HepG2 (cell line): ENCODE data around the gene XRCC1. TPM values are rescaled to one million over a fixed set of nuclear protein-coding genes. Genes with fewer than 3 reads are reported as not detected.

Experiments used
- CEBPB ChIP-seq: IDR thresholded peaks from 2 replicates; pipeline ENCODE4 v1.6.1; 2011; ENCODE audit warnings: low read depth, low read length, improper control_type of control experiment, borderline replicate concordance
- ETV5 ChIP-seq: IDR thresholded peaks from 2 replicates; pipeline ENCODE4 v1.6.1; 2018; ENCODE audit warnings: missing biosample characterization, missing genetic modification reagents, inconsistent platforms, borderline replicate concordance
- FOXA3 ChIP-seq: IDR thresholded peaks from 2 replicates; pipeline ENCODE4 v1.6.1; 2016; ENCODE audit warnings: missing genetic modification reagents, missing compliant biosample characterization
- KDM4B ChIP-seq: sonication (generic); formaldehyde crosslinking; IDR thresholded peaks from 2 replicates; pipeline ENCODE4 v1.4.0; 2020; ENCODE audit warnings: missing genetic modification reagents
- RELA ChIP-seq: sonication (generic); formaldehyde crosslinking; IDR thresholded peaks from 2 replicates; pipeline ENCODE4 v1.4.0; 2020; ENCODE audit warnings: missing genetic modification reagents
- SOX13 ChIP-seq, 3 experiments: fragments of 450-650 bp in 1 of 3; sonication (generic) in 1 of 3; formaldehyde crosslinking in 1 of 3; IDR thresholded peaks in 2 of 3; conservative IDR thresholded peaks in 1 of 3; 2 replicates each; pipeline versions ENCODE4 v1.5.0 to v1.6.1; 2016 to 2020; ENCODE audit warnings: antibody characterized with exemption in 1 of 3, mild to moderate bottlenecking in 1 of 3, missing compliant biosample characterization in 1 of 3, missing genetic modification reagents in 1 of 3, moderate library complexity in 1 of 3
- ZFX ChIP-seq: sonication (generic); formaldehyde crosslinking; IDR thresholded peaks from 2 replicates; pipeline ENCODE4 v1.4.0; 2020; ENCODE audit warnings: mild to moderate bottlenecking, low read depth, missing genetic modification reagents, moderate library complexity
- ZFY ChIP-seq: sonication (generic); formaldehyde crosslinking; IDR thresholded peaks from 2 replicates; pipeline ENCODE4 v1.4.0; 2020; ENCODE audit warnings: missing genetic modification reagents
- ZMAT3 ChIP-seq: sonication (generic); formaldehyde crosslinking; conservative IDR thresholded peaks from 2 replicates; pipeline ENCODE4 v1.7.0; 2021; ENCODE audit warnings: missing genetic modification reagents
- ZNF234 ChIP-seq: sonication (generic); formaldehyde crosslinking; conservative IDR thresholded peaks from 2 replicates; pipeline ENCODE4 v1.5.1; 2020; ENCODE audit warnings: mild to moderate bottlenecking, missing genetic modification reagents
- ZNF44 ChIP-seq: sonication (generic); formaldehyde crosslinking; IDR thresholded peaks from 2 replicates; pipeline ENCODE4 v1.5.1; 2020; ENCODE audit warnings: mild to moderate bottlenecking, missing genetic modification reagents
- ZNF629 ChIP-seq: sonication (generic); formaldehyde crosslinking; conservative IDR thresholded peaks from 2 replicates; pipeline ENCODE4 v1.5.0; 2020; ENCODE audit warnings: missing genetic modification reagents
- ZNF652 ChIP-seq: IDR thresholded peaks from 2 replicates; pipeline ENCODE4 v1.6.1; 2016; ENCODE audit warnings: low read depth, borderline replicate concordance
- polyA plus RNA-seq, 8 experiments: library from polyadenylated mRNA; depleted of rRNA in 3 of 8; stranded (reverse) in 7 of 8; unstranded in 1 of 8; fragments of >200 nt; fragmentation: Illumina TruSeq in 4 of 8; extraction: Trizol in 4 of 8; gene quantifications; 2 replicates each; pipeline versions ENCODE4 v1.2.1 to v1.2.3, GENCODE V29; 2011 to 2016; ENCODE audit warnings: low read depth in 4 of 8, missing spikeins in 1 of 8, mixed read lengths in 1 of 8; ENCODE audit not compliant: insufficient read depth in 1 of 8
- total RNA-seq, 5 experiments: library from RNA; depleted of rRNA; stranded (reverse); fragments of >200 nt; fragmentation: Illumina TruSeq; extraction: Trizol; gene quantifications; 2 replicates each; pipeline ENCODE4 v1.2.3, GENCODE V29; 2016; ENCODE audit warnings: low read depth in 1 of 5
- TF ChIP-seq, protein P1 (sequence below): sonication (generic); formaldehyde crosslinking; IDR thresholded peaks from 2 replicates; pipeline ENCODE4 v1.9.0; 2021; ENCODE audit warnings: missing genetic modification reagents, mild to moderate bottlenecking, borderline replicate concordance
- TF ChIP-seq, protein P2 (sequence below): sonication (generic); formaldehyde crosslinking; IDR thresholded peaks from 2 replicates; pipeline ENCODE4 v1.4.0; 2020; ENCODE audit warnings: missing genetic modification reagents, mild to moderate bottlenecking, borderline replicate concordance
- TF ChIP-seq, protein P3 (sequence below): sonication (generic); formaldehyde crosslinking; conservative IDR thresholded peaks from 2 replicates; pipeline ENCODE4 v1.4.0; 2020; ENCODE audit warnings: missing genetic modification reagents
- TF ChIP-seq, protein P4 (sequence below): sonication (generic); formaldehyde crosslinking; IDR thresholded peaks from 2 replicates; pipeline ENCODE4 v1.9.0; 2022; ENCODE audit warnings: low read depth, missing genetic modification reagents

Gene XRCC1
- total and polyA plus RNA-seq, 2 of the 13 experiments (the other 11 are each of a cell fraction or from before 2014, with no cell fraction given), result 24.7 to 26.3 TPM

DNA sequence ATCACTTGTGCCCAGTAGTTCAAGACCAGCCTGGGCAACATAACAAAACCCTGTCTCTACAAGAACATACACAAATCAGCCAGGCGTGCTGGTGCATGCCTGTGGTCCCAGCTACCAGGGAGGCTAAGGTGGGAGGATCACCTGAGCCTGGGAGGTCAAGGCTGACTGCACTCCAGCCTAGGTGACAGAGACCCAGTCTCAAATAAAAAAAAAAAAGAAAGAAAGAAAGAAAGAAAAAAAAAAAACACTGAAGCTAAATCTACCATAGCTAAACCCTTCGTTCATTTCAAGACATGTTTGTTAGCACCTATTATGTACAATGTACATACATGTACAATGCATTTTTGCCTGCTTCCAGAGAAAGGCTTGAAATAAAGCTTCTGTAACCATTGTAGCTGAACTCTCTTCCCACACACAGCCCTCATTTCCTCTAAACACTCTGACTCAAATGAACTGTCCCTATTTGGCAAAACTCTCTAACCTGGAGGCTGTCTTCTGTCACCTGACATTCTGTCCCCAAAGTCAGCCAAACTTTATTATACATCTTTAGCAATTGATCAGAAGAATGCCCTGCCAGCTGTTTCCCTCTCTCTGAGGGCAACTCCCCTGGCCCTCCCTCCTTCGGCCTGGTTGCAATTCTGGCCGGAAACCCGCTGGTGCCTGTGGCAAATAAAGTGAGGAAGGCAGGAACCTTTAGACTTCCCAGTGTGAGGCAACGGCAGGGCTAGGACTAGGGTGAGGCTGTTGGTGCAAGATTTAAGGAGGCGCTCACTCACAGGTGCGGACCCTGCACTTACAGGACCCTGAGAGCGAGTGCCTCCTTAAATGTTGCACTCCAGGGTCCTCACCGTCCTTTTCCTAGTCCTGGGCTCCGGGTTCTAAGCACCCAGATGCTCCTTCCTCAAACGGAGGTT is 50.1 kb downstream of the XRCC1 start (continued):
- TF ChIP-seq, protein P1, sequence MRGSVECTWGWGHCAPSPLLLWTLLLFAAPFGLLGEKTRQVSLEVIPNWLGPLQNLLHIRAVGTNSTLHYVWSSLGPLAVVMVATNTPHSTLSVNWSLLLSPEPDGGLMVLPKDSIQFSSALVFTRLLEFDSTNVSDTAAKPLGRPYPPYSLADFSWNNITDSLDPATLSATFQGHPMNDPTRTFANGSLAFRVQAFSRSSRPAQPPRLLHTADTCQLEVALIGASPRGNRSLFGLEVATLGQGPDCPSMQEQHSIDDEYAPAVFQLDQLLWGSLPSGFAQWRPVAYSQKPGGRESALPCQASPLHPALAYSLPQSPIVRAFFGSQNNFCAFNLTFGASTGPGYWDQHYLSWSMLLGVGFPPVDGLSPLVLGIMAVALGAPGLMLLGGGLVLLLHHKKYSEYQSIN, result no peak
- TF ChIP-seq ZNF629 (CRISPR knock-in tag), result peak; percentile 38; the same call in 1 of the 2 replicates
- TF ChIP-seq ZMAT3, result no peak
- peak; percentile 49 for TF ChIP-seq ZFX (CRISPR knock-in tag)
- peak; percentile 90 for TF ChIP-seq ETV5
- TF ChIP-seq, protein P2, sequence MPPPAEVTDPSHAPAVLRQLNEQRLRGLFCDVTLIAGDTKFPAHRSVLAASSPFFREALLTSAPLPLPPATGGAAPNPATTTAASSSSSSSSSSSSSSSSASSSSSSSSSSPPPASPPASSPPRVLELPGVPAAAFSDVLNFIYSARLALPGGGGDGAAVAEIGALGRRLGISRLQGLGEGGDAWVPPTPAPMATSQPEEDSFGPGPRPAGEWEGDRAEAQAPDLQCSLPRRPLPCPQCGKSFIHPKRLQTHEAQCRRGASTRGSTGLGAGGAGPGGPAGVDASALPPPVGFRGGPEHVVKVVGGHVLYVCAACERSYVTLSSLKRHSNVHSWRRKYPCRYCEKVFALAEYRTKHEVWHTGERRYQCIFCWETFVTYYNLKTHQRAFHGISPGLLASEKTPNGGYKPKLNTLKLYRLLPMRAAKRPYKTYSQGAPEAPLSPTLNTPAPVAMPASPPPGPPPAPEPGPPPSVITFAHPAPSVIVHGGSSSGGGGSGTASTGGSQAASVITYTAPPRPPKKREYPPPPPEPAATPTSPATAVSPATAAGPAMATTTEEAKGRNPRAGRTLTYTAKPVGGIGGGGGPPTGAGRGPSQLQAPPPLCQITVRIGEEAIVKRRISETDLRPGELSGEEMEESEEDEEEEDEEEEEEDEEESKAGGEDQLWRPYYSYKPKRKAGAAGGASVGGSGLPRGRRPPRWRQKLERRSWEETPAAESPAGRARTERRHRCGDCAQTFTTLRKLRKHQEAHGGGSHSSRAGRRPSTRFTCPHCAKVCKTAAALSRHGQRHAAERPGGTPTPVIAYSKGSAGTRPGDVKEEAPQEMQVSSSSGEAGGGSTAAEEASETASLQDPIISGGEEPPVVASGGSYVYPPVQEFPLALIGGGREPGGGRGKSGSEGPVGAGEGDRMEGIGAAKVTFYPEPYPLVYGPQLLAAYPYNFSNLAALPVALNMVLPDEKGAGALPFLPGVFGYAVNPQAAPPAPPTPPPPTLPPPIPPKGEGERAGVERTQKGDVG, result no peak
- TF ChIP-seq SOX13 (IDR thresholded peaks at IDR 0.05), result no peak
- peak in 1 of 2 experiments; percentile 49; a peak in 2 of 4 replicates for TF ChIP-seq SOX13 (CRISPR knock-in tag; conservative IDR thresholded peaks at IDR 0.05 in 1 of 2, IDR thresholded peaks at IDR 0.05 in 1 of 2)
- peak; percentile 51 for TF ChIP-seq ZFY
- TF ChIP-seq FOXA3, result peak; percentile 38
- TF ChIP-seq RELA, result no peak
- TF ChIP-seq ZNF234, result no peak
- TF ChIP-seq, protein P3, sequence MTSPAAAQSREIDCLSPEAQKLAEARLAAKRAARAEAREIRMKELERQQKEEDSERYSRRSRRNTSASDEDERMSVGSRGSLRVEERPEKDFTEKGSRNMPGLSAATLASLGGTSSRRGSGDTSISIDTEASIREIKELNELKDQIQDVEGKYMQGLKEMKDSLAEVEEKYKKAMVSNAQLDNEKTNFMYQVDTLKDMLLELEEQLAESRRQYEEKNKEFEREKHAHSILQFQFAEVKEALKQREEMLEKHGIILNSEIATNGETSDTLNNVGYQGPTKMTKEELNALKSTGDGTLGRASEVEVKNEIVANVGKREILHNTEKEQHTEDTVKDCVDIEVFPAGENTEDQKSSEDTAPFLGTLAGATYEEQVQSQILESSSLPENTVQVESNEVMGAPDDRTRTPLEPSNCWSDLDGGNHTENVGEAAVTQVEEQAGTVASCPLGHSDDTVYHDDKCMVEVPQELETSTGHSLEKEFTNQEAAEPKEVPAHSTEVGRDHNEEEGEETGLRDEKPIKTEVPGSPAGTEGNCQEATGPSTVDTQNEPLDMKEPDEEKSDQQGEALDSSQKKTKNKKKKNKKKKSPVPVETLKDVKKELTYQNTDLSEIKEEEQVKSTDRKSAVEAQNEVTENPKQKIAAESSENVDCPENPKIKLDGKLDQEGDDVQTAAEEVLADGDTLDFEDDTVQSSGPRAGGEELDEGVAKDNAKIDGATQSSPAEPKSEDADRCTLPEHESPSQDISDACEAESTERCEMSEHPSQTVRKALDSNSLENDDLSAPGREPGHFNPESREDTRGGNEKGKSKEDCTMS (CRISPR knock-in tag), result no peak
- no peak for TF ChIP-seq ZNF44 (CRISPR knock-in tag)
- TF ChIP-seq KDM4B (CRISPR knock-in tag), result peak; percentile 22; the same call in 1 of the 2 replicates
- peak; percentile 93 for TF ChIP-seq CEBPB
- no peak for TF ChIP-seq ZNF652
- TF ChIP-seq, protein P4, sequence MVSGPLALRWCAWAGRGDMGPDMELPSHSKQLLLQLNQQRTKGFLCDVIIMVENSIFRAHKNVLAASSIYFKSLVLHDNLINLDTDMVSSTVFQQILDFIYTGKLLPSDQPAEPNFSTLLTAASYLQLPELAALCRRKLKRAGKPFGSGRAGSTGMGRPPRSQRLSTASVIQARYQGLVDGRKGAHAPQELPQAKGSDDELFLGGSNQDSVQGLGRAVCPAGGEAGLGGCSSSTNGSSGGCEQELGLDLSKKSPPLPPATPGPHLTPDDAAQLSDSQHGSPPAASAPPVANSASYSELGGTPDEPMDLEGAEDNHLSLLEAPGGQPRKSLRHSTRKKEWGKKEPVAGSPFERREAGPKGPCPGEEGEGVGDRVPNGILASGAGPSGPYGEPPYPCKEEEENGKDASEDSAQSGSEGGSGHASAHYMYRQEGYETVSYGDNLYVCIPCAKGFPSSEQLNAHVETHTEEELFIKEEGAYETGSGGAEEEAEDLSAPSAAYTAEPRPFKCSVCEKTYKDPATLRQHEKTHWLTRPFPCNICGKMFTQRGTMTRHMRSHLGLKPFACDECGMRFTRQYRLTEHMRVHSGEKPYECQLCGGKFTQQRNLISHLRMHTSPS (CRISPR knock-in tag), result peak; percentile 74
